ENCODE results near the gene IMPA2.

GRCh38 chr18:11994336-11994702, 13.0 kb downstream of the IMPA2 start:
- TF ChIP-seq CTCF (conservative IDR thresholded peaks at IDR 0.05; ENCODE audit: low read length): no peak
- no peak for TF ChIP-seq EZH2phosphoT487 (IDR thresholded peaks at IDR 0.05; ENCODE audit: borderline replicate concordance)
